ENCODE results near the gene TLL2.

DNA sequence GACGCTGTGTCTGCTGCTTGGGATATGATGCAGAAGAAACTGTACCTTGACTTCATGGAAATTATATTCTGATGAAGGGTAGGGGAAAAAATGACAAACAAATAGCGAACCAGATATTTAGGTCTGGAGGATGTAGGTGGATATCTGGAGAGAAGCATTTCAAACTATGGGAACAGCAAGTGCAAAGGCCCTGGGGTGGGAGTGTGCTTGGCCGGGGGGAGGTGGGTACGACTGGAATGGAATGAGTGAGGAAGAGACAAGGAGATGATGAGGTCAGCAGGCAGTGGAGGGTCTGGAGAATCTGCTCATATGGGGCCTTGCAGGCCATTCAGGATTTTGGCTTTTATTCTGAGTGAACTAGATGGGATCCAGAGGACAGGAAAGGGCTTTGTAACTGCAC is 65.2 kb downstream of the TLL2 start:
- TF ChIP-seq POLR2A (IDR thresholded peaks at IDR 0.05), result no peak
- TF ChIP-seq, protein P1, sequence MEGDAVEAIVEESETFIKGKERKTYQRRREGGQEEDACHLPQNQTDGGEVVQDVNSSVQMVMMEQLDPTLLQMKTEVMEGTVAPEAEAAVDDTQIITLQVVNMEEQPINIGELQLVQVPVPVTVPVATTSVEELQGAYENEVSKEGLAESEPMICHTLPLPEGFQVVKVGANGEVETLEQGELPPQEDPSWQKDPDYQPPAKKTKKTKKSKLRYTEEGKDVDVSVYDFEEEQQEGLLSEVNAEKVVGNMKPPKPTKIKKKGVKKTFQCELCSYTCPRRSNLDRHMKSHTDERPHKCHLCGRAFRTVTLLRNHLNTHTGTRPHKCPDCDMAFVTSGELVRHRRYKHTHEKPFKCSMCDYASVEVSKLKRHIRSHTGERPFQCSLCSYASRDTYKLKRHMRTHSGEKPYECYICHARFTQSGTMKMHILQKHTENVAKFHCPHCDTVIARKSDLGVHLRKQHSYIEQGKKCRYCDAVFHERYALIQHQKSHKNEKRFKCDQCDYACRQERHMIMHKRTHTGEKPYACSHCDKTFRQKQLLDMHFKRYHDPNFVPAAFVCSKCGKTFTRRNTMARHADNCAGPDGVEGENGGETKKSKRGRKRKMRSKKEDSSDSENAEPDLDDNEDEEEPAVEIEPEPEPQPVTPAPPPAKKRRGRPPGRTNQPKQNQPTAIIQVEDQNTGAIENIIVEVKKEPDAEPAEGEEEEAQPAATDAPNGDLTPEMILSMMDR (IDR thresholded peaks at IDR 0.05), result no peak
